Activated T-cell treated with anti-CD3 and anti-CD28 coated beads, Interleukin-2, amount 50 U/mL, for 72 hours (primary cell): ENCODE data around the gene FLII. TPM values are rescaled to one million over a fixed set of nuclear protein-coding genes. Genes with fewer than 3 reads are reported as not detected.

Experiments
- ATAC-seq, 2 donors: fragments of 150-1000 bp; cut with Tn5 transposase; replicated peaks in 1 of 2; 2 replicates each; pipeline ENCODE4 v1.10.0; 2021; ENCODE audit warnings: moderate library complexity in 2 of 2, mild to moderate bottlenecking in 1 of 2
- DNase-seq, 2 donors: peaks; one replicate each; pipeline ENCODE4 v3.0.0; 2021 to 2022; ENCODE audit warnings: mixed read lengths in 1 of 2
- H3K27ac Mint-ChIP-seq: one replicate; pipeline ENCODE4 v1.8.0; 2022; ENCODE audit warnings: mild to moderate bottlenecking, moderate library complexity, mixed read lengths
- H3K27me3 Mint-ChIP-seq: one replicate; pipeline ENCODE4 v1.8.0; 2022; ENCODE audit warnings: low read depth, mixed read lengths
- H3K36me3 Mint-ChIP-seq, 2 donors: one replicate each; pipeline ENCODE4 v1.8.0; 2022; ENCODE audit warnings: mixed read lengths in 2 of 2, mild to moderate bottlenecking in 1 of 2; ENCODE audit not compliant: insufficient read depth in 2 of 2
- H3K4me1 Mint-ChIP-seq: one replicate; pipeline ENCODE4 v1.8.0; 2022; ENCODE audit warnings: low read depth, mixed read lengths
- H3K4me3 Mint-ChIP-seq, 2 donors: one replicate each; pipeline ENCODE4 v1.8.0; 2022; ENCODE audit warnings: mild to moderate bottlenecking in 2 of 2, mixed read lengths in 2 of 2, moderate library complexity in 2 of 2
- H3K9me3 Mint-ChIP-seq, 2 donors: one replicate each; pipeline ENCODE4 v1.8.0; 2022; ENCODE audit warnings: mixed read lengths in 2 of 2
- total RNA-seq, 2 donors: library from RNA; stranded (reverse); gene quantifications; one replicate each; pipeline ENCODE4 v1.2.3, GENCODE V29; 2022

The FLII gene
- total RNA-seq, 2 donors from 2014 or later: 318 to 373 TPM

DNA sequence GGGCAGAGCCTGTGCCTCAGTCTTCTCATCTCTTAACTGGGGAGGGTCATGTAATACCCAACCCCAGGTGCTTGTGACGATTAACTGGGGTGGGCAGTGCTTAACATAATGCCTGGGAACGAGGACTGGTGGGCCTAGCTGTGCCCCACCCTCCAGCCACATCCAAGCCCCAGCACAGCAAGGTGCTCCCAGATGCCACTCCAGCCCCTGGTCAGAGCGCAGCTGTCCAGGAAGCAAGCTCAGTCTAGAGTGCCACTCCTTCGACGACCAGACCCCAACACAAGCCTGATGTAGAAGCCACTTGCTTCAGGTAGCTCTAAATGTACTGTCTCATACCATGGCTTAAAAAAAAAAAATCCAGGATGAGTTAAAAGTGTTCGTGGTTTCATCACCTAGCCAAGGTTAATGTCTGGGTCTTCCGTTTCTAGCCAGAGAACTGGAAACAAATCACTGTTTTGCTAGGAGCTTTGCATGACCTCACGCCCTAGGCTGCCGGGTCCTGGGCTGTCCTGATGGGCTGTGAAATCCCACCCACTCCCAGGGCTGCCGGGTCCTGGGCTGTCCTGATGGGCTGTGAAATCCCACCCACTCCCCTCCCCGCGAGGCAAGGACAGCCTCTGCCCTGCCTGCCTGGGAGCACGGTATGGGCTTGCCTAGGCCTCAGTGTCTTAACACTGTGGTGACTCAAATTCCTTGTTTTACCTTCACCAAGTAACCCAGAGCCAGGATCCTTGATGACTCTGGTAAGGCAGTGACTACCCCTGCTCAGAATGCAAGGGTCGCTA is 9.6 kb upstream of the FLII start:
- H3K27me3 Mint-ChIP-seq: no peaks in the 10 kb centered on the region
- H3K4me3 Mint-ChIP-seq: no peak overlapping the region
- H3K27ac Mint-ChIP-seq: no peak overlapping the region
- peak; percentile 22 to 23 for ATAC-seq
- peaks cover 8% of the 10 kb centered on the region for H3K4me1 Mint-ChIP-seq
- no peak for DNase-seq
- H3K36me3 Mint-ChIP-seq: no peaks in the 10 kb centered on the region
- no peaks in the 10 kb centered on the region for H3K9me3 Mint-ChIP-seq

DNA sequence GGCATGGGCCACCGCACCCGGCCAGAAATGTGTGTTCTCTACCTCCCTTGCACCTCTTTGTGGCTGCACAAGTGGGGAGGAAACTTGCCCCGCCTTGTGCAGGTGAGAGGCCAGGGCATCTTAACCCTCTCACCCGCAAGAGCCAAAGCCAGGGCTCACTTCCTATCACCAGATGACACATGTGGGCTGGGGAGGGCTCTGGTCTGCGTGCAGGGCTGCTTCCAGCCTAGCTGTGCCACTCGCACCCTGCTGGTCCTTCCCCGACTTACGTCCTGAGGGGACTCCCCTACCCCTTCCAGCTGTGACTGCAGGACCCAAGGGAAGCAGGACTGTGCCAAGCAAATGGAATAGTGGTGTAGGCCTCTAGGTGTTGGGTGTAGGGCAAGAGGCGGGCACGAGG is 8.8 kb upstream of the FLII start:
- DNase-seq (no peak), ATAC-seq (peak in 1 of 2 donors; percentile 24)
- Mint-ChIP-seq H3K9me3 (no peaks in the 10 kb centered on the region), H3K4me1 (peaks cover 8% of the 10 kb centered on the region), H3K27ac (no peak overlapping the region), H3K4me3 (no peak overlapping the region), H3K27me3 (no peaks in the 10 kb centered on the region), H3K36me3 (no peaks in the 10 kb centered on the region)

DNA sequence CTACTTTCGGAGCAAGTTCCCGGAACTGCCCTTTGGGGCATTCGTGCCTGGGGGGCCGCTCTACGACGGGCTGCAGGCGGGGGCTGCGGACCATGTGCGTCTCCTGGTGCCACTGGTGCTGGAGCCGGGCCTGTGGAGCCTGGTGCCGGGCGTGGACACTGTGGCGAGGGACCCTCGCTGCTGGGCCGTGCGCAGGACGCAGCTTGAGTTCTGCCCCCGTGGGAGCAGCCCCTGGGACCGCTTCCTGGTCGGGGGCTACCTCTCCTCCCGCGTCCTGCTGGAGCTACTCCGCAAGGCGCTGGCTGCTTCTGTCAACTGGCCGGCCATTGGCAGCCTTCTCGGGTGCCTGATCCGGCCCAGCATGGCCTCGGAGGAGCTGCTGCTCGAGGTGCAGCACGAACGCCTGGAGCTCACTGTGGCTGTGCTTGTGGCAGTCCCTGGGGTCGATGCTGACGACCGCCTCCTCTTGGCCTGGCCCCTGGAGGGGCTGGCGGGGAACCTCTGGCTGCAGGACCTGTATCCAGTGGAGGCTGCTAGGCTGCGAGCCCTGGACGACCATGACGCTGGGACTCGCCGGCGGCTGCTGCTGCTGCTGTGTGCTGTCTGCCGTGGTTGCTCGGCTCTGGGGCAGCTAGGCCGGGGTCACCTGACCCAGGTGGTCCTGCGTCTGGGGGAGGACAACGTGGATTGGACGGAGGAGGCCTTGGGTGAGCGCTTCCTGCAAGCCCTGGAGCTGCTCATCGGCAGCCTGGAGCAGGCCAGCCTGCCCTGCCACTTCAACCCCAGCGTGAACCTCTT is 5.5 kb upstream of the FLII start:
- no peak for DNase-seq
- H3K9me3 Mint-ChIP-seq: no peaks in the 10 kb centered on the region
- H3K27me3 Mint-ChIP-seq: no peaks in the 10 kb centered on the region
- H3K4me1 Mint-ChIP-seq: peaks cover 27% of the 10 kb centered on the region
- no peak overlapping the region for H3K4me3 Mint-ChIP-seq
- H3K27ac Mint-ChIP-seq: no peak overlapping the region
- no peak for ATAC-seq
- H3K36me3 Mint-ChIP-seq: no peaks in the 10 kb centered on the region

DNA sequence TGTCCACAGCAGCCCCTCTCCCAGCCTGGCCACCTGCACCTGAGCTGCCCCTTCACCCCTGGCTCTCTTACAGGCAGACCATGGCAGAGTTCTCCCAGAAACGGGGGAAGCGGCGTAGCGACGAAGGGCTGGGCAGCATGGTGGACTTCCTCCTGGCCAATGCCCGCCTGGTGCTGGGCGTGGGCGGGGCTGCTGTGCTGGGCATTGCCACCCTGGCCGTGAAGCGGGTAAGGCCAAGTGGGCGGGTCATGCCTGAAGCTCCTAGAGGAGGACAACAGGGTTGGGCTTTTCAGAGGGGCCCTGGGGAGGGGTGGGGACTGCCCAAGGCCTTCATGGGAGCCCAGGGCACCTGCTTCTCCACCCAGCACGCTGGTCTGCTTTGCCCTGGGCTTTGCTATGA is 4.1 kb upstream of the FLII start:
- peaks cover 28% of the 10 kb centered on the region for H3K4me1 Mint-ChIP-seq
- H3K9me3 Mint-ChIP-seq: no peaks in the 10 kb centered on the region
- ATAC-seq: no peak
- H3K27me3 Mint-ChIP-seq: no peaks in the 10 kb centered on the region
- no peak overlapping the region for H3K4me3 Mint-ChIP-seq
- peaks cover 0 to 3% of the 10 kb centered on the region in 2 donors for H3K36me3 Mint-ChIP-seq
- no peak for DNase-seq
- H3K27ac Mint-ChIP-seq: no peak overlapping the region

DNA sequence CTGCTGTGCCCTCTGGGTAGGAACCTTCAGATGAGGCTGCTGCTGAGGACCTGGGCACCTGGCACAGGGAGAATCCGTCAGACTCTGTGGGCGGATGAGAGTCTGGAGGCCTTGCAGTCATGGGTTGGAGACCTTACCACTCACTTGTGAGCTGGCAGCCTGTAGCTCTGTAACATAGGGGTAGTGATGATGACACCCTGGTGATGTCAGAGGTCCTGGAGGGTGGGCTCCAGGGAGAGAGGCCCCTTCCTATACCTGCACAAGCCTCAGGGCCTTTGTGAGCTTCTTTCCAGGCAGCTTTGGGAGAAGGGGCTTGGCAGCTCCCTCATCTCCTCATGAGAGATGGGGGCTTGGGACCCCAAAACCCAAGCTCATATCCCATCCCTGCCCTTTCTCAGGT is 3.6 kb upstream of the FLII start:
- no peaks in the 10 kb centered on the region for H3K27me3 Mint-ChIP-seq
- peaks cover 0 to 3% of the 10 kb centered on the region in 2 donors for H3K36me3 Mint-ChIP-seq
- DNase-seq: no peak
- peak overlapping the region; percentile 85 to 91 for H3K4me3 Mint-ChIP-seq
- H3K9me3 Mint-ChIP-seq: no peaks in the 10 kb centered on the region
- peaks cover 31% of the 10 kb centered on the region for H3K4me1 Mint-ChIP-seq
- ATAC-seq: no peak
- H3K27ac Mint-ChIP-seq: peak overlapping the region; percentile 38

DNA sequence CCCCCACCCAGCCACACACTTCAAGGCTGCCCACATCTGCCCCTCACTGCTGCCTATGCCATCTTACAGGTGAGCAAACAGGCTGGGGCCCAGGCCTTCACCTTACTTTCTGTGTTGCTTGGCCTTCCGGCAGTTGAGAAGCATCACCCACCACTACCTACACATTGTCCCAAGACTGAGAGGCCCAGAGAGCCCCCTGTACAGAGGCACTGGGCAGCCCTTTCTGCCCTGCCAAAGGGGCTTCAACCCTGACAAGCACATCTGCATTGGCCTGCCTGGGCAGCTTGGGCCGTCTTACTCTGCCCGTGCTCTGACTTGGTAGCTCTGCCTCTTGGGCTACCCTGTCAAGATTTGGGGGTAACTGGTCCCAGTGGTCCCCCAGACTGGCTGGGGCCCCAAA is 3.1 kb upstream of the FLII start:
- H3K27ac Mint-ChIP-seq: peak overlapping the region; percentile 38
- peak overlapping the region; percentile 85 to 91 for H3K4me3 Mint-ChIP-seq
- DNase-seq (no peak), ATAC-seq (no peak)
- H3K9me3 Mint-ChIP-seq: no peaks in the 10 kb centered on the region
- peaks cover 0 to 3% of the 10 kb centered on the region in 2 donors for H3K36me3 Mint-ChIP-seq
- H3K27me3 Mint-ChIP-seq: no peaks in the 10 kb centered on the region
- H3K4me1 Mint-ChIP-seq: peaks cover 35% of the 10 kb centered on the region

DNA sequence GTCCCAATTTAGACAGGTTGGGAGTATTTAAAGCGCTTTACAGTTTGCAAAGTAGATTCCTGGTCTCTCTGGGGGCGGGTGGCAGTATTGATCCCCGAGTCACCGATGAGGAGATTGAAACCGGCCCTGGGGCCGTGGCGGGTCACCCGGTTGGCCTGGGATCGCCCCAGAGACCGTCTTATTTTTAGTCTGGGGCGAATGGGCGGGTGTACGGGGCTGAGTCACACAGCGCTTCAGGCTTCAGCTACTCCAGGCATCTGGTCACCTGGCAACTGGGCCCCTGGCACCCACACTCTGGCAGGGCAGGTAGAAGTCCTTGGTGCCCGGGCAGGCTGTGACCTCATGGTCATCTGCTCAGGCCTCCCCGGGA is 2.6 kb upstream of the FLII start:
- peak; percentile 64 to 69 for DNase-seq
- peak overlapping the region; percentile 50 for H3K27ac Mint-ChIP-seq
- ATAC-seq: peak; percentile 28
- H3K36me3 Mint-ChIP-seq: peaks cover 0 to 3% of the 10 kb centered on the region in 2 donors
- peak overlapping the region; percentile 85 to 91 for H3K4me3 Mint-ChIP-seq
- H3K9me3 Mint-ChIP-seq: no peaks in the 10 kb centered on the region
- no peaks in the 10 kb centered on the region for H3K27me3 Mint-ChIP-seq
- peaks cover 36% of the 10 kb centered on the region for H3K4me1 Mint-ChIP-seq

DNA sequence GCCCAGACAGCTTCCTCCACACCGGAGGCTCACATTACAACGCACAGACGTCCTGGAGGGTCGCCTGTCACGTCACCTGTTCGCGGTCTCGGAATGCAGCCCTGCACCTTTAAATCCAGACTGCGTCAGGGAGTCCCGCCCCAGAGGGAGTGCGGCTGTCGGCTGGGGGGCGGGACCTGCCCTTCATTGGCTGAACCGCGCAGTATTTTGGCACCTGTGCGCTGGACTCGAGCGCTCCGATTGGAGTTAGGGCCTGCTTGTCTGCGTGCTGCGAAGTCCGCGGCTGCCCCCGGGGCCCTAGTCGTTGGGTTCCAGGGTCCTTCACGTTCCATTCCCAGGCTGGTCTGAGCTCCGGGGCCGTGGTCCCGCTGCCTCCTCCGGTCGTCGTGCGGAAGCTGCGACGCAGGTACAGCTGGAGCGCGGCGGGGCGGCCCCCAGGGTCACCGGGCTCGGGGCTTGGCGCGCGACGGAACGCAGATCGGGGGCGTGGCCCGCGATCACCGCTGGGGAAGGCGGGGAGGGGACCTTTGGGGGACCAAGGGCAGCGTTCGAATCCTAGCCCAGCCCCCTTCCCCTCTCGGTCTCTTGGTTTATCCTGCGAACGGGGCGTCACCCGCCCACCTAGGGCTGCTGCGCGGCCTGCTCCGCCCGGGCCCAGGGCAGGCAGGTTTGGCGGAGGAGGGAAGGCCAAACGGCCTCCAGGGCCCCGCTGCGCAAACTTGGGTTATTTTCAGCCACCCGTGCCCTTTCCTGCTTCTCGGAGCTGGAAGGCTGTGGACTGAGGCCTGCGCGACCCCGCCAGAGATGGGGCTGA is 2.0 kb upstream of the FLII start, which contains the start of gene MIEF2:
Gene MIEF2, plus strand, starts transcription at position 331 of the 814 bp plus-strand sequence. CDS start 2,059 bp downstream, outside the sequence.
- Mint-ChIP-seq H3K4me1 (peaks cover 36% of the 10 kb centered on the region), H3K4me3 (peak within 1 kb of the TSS; percentile 85 to 91)

DNA sequence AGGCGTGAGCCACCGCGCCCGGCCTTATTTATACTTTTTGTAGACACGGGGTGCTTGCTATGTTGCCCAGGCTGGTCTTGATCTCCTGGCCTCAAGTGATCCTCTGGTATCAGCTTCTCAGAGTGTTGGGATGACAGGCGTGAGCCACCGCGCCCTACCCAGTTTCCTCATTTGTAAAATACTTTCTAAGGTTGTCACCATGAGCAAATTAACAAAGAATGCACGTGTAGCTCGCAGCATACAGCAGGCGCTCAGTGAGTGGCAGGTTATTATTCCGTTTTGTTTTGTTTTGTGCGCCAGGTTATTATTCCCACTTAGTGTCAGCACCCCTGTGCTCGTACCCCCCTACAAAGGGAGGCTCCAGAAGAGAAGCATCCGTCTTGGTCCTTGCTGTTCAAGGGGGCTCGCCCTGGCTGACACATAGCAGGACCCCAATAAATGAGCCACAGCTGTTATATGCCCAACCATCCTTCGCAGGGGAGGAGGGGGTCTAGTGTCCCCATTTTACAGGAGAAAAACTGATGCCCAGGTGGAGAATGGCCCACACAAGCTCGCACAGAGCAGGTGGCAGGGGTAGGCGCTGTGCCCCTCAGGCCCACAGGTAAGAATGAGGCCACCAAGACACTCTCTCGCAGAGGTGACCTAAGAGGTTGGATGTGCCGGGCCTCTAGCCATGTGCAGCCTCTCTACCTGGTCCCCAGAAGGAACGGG is 1.2 kb upstream of the FLII start:
- Mint-ChIP-seq H3K4me1 (peaks cover 36% of the 10 kb centered on the region), H3K9me3 (no peaks in the 10 kb centered on the region), H3K4me3 (peak overlapping the region; percentile 85 to 91), H3K27ac (peak overlapping the region; percentile 67), H3K27me3 (no peaks in the 10 kb centered on the region), H3K36me3 (peaks cover 0 to 3% of the 10 kb centered on the region in 2 donors)
- DNase-seq (no peak), ATAC-seq (no peak)

More for the DNA sequence above, 2.0 kb upstream of the FLII start, which contains the start of gene MIEF2:
- DNase-seq (peak; percentile 93 to 96), ATAC-seq (peak; percentile 85 to 89)
- Mint-ChIP-seq H3K36me3 (peaks cover 0 to 3% of the 10 kb centered on the region in 2 donors), H3K9me3 (no peaks in the 10 kb centered on the region), H3K27me3 (no peaks in the 10 kb centered on the region), H3K27ac (peak within 1 kb of the TSS; percentile 67)

DNA sequence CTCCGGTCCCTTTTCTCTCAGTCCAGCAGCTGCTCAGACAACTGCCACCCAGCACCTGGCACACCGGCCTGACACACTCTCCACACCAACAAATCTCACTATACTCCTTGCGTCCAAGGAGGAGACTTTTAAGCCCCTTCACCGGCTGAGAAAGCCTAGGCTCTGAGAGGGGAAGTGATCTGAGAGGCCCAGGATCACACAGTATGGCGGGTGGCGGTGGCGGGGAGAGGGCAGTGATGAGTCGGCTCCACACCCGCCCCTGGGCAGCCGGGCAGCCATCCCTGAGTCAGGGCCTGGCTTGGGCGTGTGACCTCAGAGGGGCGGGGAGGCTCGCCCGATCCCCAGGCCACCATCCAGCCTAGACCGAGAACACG is 569 bp downstream of the FLII start:
- DNase-seq (peak; percentile 74 to 79), ATAC-seq (peak; percentile 56 to 59)
- peak overlapping the region; percentile 88 for H3K27ac Mint-ChIP-seq
- H3K36me3 Mint-ChIP-seq: peaks cover 0 to 6% of the 10 kb centered on the region in 2 donors
- peaks cover 36% of the 10 kb centered on the region for H3K4me1 Mint-ChIP-seq
- H3K27me3 Mint-ChIP-seq: no peaks in the 10 kb centered on the region
- H3K9me3 Mint-ChIP-seq: no peaks in the 10 kb centered on the region
- peak overlapping the region; percentile 92 to 95 for H3K4me3 Mint-ChIP-seq

DNA sequence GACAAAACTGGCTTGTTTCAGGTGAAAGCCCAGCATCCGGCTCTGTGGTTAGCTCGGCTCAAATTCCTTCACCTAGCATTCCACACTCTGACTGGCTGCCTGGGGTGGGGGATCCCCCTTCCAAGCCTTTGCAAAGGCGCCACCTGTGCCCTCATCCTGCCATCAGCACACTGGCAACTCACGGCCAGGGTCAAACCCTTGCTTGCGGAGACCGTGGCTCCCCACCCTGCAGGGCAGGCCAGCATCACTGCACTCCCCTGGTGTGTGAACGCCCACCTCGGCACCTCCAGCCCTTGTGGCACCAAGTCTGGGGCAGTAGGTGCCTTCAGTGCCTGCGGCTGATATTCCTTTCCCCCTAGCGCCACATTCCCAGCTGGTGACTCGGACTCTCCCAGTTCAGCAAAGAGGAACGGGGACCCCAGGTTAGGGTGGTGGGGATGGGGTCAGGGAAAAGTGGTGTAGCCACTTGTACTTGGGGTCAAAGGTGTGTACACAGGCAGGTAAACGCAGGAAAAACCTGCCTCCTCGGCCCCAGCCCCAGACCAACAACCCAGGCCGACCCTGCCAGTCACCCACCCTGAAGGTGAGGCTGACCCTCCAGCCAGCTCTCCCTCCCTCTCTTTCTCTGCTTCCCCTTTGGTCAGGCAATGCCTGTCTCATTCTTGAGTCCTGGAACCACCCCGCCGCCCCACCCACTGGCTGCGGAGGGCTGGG is 1.1 kb downstream of the FLII start:
- H3K27ac Mint-ChIP-seq: peak overlapping the region; percentile 88
- peak in 1 of 2 donors; percentile 20 for DNase-seq
- H3K4me1 Mint-ChIP-seq: peaks cover 36% of the 10 kb centered on the region
- ATAC-seq: peak in 1 of 2 donors; percentile 2
- no peaks in the 10 kb centered on the region for H3K9me3 Mint-ChIP-seq
- peaks cover 0 to 10% of the 10 kb centered on the region in 2 donors for H3K36me3 Mint-ChIP-seq
- peak overlapping the region; percentile 92 to 95 for H3K4me3 Mint-ChIP-seq
- no peaks in the 10 kb centered on the region for H3K27me3 Mint-ChIP-seq

DNA sequence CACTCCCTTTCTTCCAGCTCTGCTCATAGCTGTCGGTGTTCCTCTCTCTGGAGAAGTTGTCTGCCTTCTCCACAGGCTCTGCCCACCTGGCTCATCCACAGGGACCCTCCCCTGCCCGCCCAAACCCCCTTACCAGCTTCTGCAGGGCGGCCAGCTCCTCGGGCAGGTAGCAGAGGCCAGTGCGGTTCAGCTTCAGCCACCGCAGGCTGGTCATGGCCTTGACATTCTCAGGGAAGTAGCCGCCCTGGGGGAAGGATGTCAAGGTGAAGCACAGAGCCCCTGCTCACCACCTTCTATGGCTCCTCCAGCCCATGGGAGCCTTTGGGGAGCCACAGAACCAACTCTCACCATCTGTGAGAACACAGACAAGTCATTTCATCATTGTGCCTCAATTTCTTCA is 1.8 kb downstream of the FLII start:
- no peaks in the 10 kb centered on the region for H3K9me3 Mint-ChIP-seq
- ATAC-seq (no peak), DNase-seq (no peak)
- peak overlapping the region; percentile 92 to 95 for H3K4me3 Mint-ChIP-seq
- H3K27me3 Mint-ChIP-seq: no peaks in the 10 kb centered on the region
- peak overlapping the region; percentile 33 for H3K27ac Mint-ChIP-seq
- H3K36me3 Mint-ChIP-seq: peaks cover 0 to 10% of the 10 kb centered on the region in 2 donors
- peaks cover 32% of the 10 kb centered on the region for H3K4me1 Mint-ChIP-seq
